BJ (cell line): Measurements from ENCODE around the gene HDDC2. TPM values are rescaled to one million over a fixed set of nuclear protein-coding genes. Genes with fewer than 3 reads are reported as not detected.

ENCODE experiments used
- CTCF ChIA-PET: fragments of 350-600 bp; formaldehyde crosslinking; extraction: SDS; loops from one replicate; lab custom pipeline; 2021; ENCODE audit warnings: antibody characterized with exemption, inconsistent platforms; lab: Yijun Ruan, JAX
- POLR2A ChIA-PET: fragments of 300-600 bp; sonication (Branson Sonifier 250); formaldehyde crosslinking; extraction: SDS; loops from one replicate; lab custom pipeline; 2021; ENCODE audit warnings: antibody characterized with exemption; lab: Charles Lee
- DNase-seq: peaks from one replicate; pipeline ENCODE4 v3.0.0-alpha.2; 2011; ENCODE audit warnings: low read depth
- H3K27me3 ChIP-seq: 2 replicates; pipeline ENCODE4 v1.6.0; 2011; ENCODE audit warnings: low read length; ENCODE audit not compliant: control insufficient read depth, insufficient read depth
- H3K36me3 ChIP-seq: 2 replicates; pipeline ENCODE4 v1.5.1; 2011; ENCODE audit warnings: low read length; ENCODE audit not compliant: control insufficient read depth, insufficient read depth
- H3K4me3 ChIP-seq: 2 replicates; pipeline ENCODE4 v1.5.1; 2011; ENCODE audit warnings: low read depth, mild to moderate bottlenecking, control low read depth, low read length
- CTCF ChIP-seq: IDR thresholded peaks from 2 replicates; pipeline ENCODE4 v1.5.1; 2011; ENCODE audit warnings: low read depth, mild to moderate bottlenecking, control low read depth, inconsistent platforms, low read length, moderate library complexity; ENCODE audit not compliant: insufficient read depth
- polyA plus RNA-seq: library from polyadenylated mRNA; depleted of rRNA; stranded (reverse); fragments of >200 nt; gene quantifications from 2 replicates; pipeline ENCODE4 v1.2.3, GENCODE V29; 2011

Gene HDDC2
- polyA plus RNA-seq, 1 experiment, result 109 TPM

- Histone ChIP-seq H3K4me3 (no peak overlapping the region), H3K27me3 (no peaks in the 10 kb centered on the region), H3K36me3 (no peaks in the 10 kb centered on the region)
- DNase-seq, result no peak
- ChIA-PET CTCF (no interaction called here), POLR2A (no interaction called here)
- TF ChIP-seq CTCF, result no peak
Measured at GRCh38 chr6:125332664-125333063, 30.9 kb upstream of the HDDC2 start.

- Histone ChIP-seq H3K27me3 (no peaks in the 10 kb centered on the region), H3K4me3 (no peak overlapping the region), H3K36me3 (no peaks in the 10 kb centered on the region)
- TF ChIP-seq CTCF, result no peak
- no peak for DNase-seq
- ChIA-PET POLR2A (no interaction called here), CTCF (interaction anchor here (0.6 kb wide), 1 partner anchor 473 kb away, joined by 3 read pairs; no protein-coding TSS in a partner anchor)
Measured at GRCh38 chr6:125325586-125325985, 23.8 kb upstream of the HDDC2 start.

- ChIA-PET POLR2A (interaction anchor here (0.6 kb wide), 1 partner anchor 72 kb away, joined by 3 read pairs; no protein-coding TSS in a partner anchor), CTCF (interaction anchor here (1.2 kb wide), 1 partner anchor 438 kb away, joined by 3 read pairs; no protein-coding TSS in a partner anchor)
- no peak overlapping the region for H3K4me3 ChIP-seq
- H3K36me3 ChIP-seq, result no peaks in the 10 kb centered on the region
- no peak for DNase-seq
- TF ChIP-seq CTCF, result no peak
- H3K27me3 ChIP-seq, result no peaks in the 10 kb centered on the region
Measured at GRCh38 chr6:125323376-125323775, 21.6 kb upstream of the HDDC2 start.

GRCh38 chr6:125316621-125317020, 14.9 kb upstream of the HDDC2 start:
- Histone ChIP-seq H3K4me3 (no peak overlapping the region), H3K27me3 (peaks cover 5% of the 10 kb centered on the region; the same call in 1 of the 2 replicates), H3K36me3 (no peaks in the 10 kb centered on the region)
- CTCF ChIA-PET, result interaction anchor here (1.0 to 1.5 kb wide), 3 partner anchors 438 to 443 kb away, joined by 3 to 5 read pairs (median 4); no protein-coding TSS in a partner anchor
- no peak for DNase-seq
- TF ChIP-seq CTCF, result no peak
- POLR2A ChIA-PET, result no interaction called here

GRCh38 chr6:125315548-125315947, 13.8 kb upstream of the HDDC2 start:
- Histone ChIP-seq H3K36me3 (no peaks in the 10 kb centered on the region), H3K27me3 (peaks cover 5% of the 10 kb centered on the region; the same call in 1 of the 2 replicates), H3K4me3 (no peak overlapping the region)
- DNase-seq, result no peak
- no peak for TF ChIP-seq CTCF
- ChIA-PET CTCF (interaction anchor here (0.7 to 1.5 kb wide), 2 partner anchors 441 to 685 kb away, joined by 3 to 4 read pairs; no protein-coding TSS in a partner anchor), POLR2A (no interaction called here)
